Heart left ventricle (tissue), 16 donors: ENCODE results near the gene TTBK1. TPM values are rescaled to one million over a fixed set of nuclear protein-coding genes. Genes with fewer than 3 reads are reported as not detected.

Experiments used
- ATAC-seq, 4 donors: fragments of 200-7000 bp; cut with Tn5 transposase; one replicate each; pipeline ENCODE4 v1.9.1; 2020 to 2022; ENCODE audit warnings: moderate library complexity in 4 of 4, mild to moderate bottlenecking in 3 of 4, moderate number of reproducible peaks in 1 of 4
- DNase-seq, 5 donors: peaks; one replicate each; pipeline ENCODE4 v3.0.0-alpha.2; 2020
- H3K27ac ChIP-seq, 12 donors: fragments of 200-600 bp; sonication (generic) in 4 of 12; one replicate each; pipeline versions ENCODE4 v1.5.0 to v1.8.0; 2016 to 2022; ENCODE audit warnings: mild to moderate bottlenecking in 2 of 12
- H3K27me3 ChIP-seq, 9 donors: fragments of 200-600 bp; sonication (generic) in 2 of 9; one replicate each; pipeline versions ENCODE4 v1.5.1 to v1.8.0; 2016 to 2022; ENCODE audit warnings: mild to moderate bottlenecking in 3 of 9
- H3K36me3 ChIP-seq, 9 donors: fragments of 200-600 bp; sonication (generic) in 2 of 9; one replicate each; pipeline versions ENCODE4 v1.5.0 to v1.8.0; 2018 to 2022; ENCODE audit warnings: mild to moderate bottlenecking in 2 of 9
- H3K4me1 ChIP-seq, 12 donors: fragments of 200-600 bp; sonication (generic) in 4 of 12; one replicate each; pipeline versions ENCODE4 v1.5.0 to v1.8.0; 2016 to 2022; ENCODE audit warnings: mild to moderate bottlenecking in 3 of 12
- H3K4me3 ChIP-seq, 12 donors: fragments of 200-600 bp; sonication (generic) in 4 of 12; one replicate each; pipeline versions ENCODE4 v1.5.0 to v1.8.0; 2017 to 2022; ENCODE audit warnings: mild to moderate bottlenecking in 9 of 12, moderate library complexity in 4 of 12
- H3K9me3 ChIP-seq, 12 donors: fragments of 200-600 bp; sonication (generic) in 4 of 12; one replicate each; pipeline versions ENCODE4 v1.5.0 to v1.8.0; 2016 to 2022; ENCODE audit warnings: mild to moderate bottlenecking in 1 of 12
- POLR2A ChIP-seq, 2 donors: fragments of 450-650 bp; IDR thresholded peaks; one replicate each; pipeline ENCODE4 v1.6.1; 2017; ENCODE audit warnings: antibody characterized with exemption in 2 of 2, mild to moderate bottlenecking in 2 of 2, moderate library complexity in 2 of 2
- WGBS, 4 donors: extraction: QIAGEN DNeasy Blood & Tissue Kit in 2 of 4; methylation state at CpG; one replicate each; pipeline versions ENCODE4 v1.1.5 to v1.1.7; 2013 to 2018; 5-methylcytosine and 5-hydroxymethylcytosine counted together
- intact Hi-C, 10 donors: fragments of 100-400 bp; cut with DNase I; formaldehyde crosslinking; loops; one replicate each; pipeline versions ENCODE4 v1.11.1 to v1.14.2; 2022
- polyA plus RNA-seq, 2 donors: library from polyadenylated mRNA; stranded (reverse); fragments of 200-250 nt; gene quantifications; one replicate each; pipeline ENCODE4 v1.2.3, GENCODE V29; 2013
- total RNA-seq, 9 donors: library from RNA; depleted of rRNA in 2 of 9; stranded (reverse); fragments of >200 nt in 2 of 9; fragmentation: NEBNext Ultra II Directional in 3 of 9; extraction: Animal tissue kit (Norgen Biotek cat#: 25700) in 3 of 9; gene quantifications; one replicate each; pipeline versions ENCODE4 v1.1.0 to v1.2.4, GENCODE V29; 2016 to 2023
- TF ChIP-seq, protein P1 (sequence below), 12 donors: fragments of 200-600 bp; sonication (generic) in 4 of 12; IDR thresholded peaks; one replicate each; pipeline versions ENCODE4 v1.5.0 to v1.8.0; 2018 to 2022; ENCODE audit warnings: antibody characterized with exemption in 12 of 12, mild to moderate bottlenecking in 5 of 12
- donor health status: ischemic (EF 13 %, LVEDD 7.1; RV severe dilation, severe dysfunction).
- donor health status: healthy with polysubstance abuse.
- donor health status: DM: no; HTN: yes; CAD: no.
- donor health status: DM: no; HTN: no; CAD: no.
- donor health status: ischemic (EF 25% LVEDD 6.9; RV normal size, moderate dysfunction).
- donor health status: ischemic (EF 25% LVEDD 5.7; RV mildly dilated, moderate dysfunction).
- donor health status: healthy.
- donor health status: DM: yes; HTN: yes; CAD: no.
- donor health status: ischemic (EF 35%, LVEDD 5.7; RV mildly dilated, moderate dysfunction).
- donor health status: nonischemic (EF 11% LVEDD 7.7; RV severe dilation, severe dysfunction).
- donor health status: DM: yes; HTN: yes; CAD: no.
- donor health status: PGD.
- donor health status: ischemic (EF 29% LVEDD 5.4; RV normal size, mild dysfunction).
- donor health status: nonischemic (EF 23%, LVEDD 6.1; RV moderate dilation, normal function).

Gene TTBK1
- total and polyA plus RNA-seq, 11 donors: 0.04 to 0.52 (median 0.27) TPM

DNA sequence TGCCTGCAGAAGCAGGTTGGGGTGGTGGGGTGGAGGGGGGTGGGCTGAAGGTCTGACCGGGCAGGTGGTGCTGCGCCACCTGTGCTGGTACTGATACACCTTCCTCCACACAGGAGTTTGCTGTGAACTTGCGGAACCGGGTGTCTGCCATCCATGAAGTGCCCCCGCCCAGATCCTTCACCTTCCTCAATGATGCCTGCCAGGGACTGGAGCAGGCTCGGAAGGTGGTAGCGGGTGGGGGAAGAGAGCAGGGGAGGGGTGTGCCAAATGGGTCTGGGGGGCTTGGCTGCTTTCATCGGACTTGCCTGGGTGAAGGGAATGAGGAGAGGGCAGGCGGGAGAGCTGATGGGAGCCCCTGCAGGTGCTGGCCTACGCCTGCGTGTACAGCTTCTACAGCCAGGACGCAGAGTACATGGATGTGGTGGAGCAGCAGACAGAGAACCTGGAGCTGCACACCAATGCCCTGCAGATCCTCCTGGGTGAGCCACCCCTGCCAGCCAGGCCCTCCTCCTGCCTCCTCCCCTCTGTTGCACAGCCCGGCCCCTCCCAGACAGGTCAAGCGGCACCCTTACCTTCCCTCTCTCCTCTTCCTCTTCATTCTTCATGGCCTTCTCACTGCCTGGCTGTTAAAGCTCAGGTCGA lies 20.7 kb upstream of the TTBK1 start:
- no peak overlapping the region for H3K4me3 ChIP-seq
- intact Hi-C loops: no loop called here
- 88 to 96% (median 92%) methylated on average over 14 to 15 of the region's 15 CpGs for WGBS, 4 donors
- peaks cover 0 to 35% (median 21%) of the 10 kb centered on the region in 9 donors for H3K36me3 ChIP-seq
- H3K9me3 ChIP-seq: no peaks in the 10 kb centered on the region
- peaks cover 0 to 22% (median 0%) of the 10 kb centered on the region in 12 donors for H3K4me1 ChIP-seq
- no peaks in the 10 kb centered on the region for H3K27me3 ChIP-seq
- ATAC-seq (no peak), DNase-seq (peak in 2 of 5 donors; percentile 23 to 46)
- no peak for TF ChIP-seq POLR2A (IDR thresholded peaks at IDR 0.05)
- H3K27ac ChIP-seq: no peak overlapping the region

DNA sequence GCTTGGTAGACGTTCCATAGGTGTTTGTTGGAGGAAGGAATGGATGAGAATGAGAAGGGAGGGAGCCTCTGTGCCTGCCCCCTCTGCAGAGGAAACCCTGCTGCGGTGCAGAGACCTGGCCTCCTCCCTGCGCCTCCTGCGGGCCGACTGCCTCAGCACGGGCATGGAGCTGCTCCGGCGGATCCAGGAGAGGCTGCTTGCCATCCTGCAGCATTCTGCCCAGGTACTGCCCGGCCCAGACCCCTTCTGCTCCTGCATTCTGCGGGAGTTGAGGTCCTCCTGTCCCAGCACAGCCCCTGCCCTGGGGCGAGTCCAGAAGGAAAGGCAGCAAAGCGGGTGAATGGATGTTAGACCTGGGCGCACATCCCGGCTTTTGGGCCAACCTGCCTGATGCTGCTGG lies 20.1 kb upstream of the TTBK1 start:
- Histone ChIP-seq H3K36me3 (peaks cover 0 to 31% (median 18%) of the 10 kb centered on the region in 9 donors), H3K4me3 (no peak overlapping the region), H3K27ac (no peak overlapping the region), H3K27me3 (no peaks in the 10 kb centered on the region), H3K4me1 (peaks cover 0 to 29% (median 0%) of the 10 kb centered on the region in 12 donors), H3K9me3 (no peaks in the 10 kb centered on the region)
- TF ChIP-seq, protein P1, sequence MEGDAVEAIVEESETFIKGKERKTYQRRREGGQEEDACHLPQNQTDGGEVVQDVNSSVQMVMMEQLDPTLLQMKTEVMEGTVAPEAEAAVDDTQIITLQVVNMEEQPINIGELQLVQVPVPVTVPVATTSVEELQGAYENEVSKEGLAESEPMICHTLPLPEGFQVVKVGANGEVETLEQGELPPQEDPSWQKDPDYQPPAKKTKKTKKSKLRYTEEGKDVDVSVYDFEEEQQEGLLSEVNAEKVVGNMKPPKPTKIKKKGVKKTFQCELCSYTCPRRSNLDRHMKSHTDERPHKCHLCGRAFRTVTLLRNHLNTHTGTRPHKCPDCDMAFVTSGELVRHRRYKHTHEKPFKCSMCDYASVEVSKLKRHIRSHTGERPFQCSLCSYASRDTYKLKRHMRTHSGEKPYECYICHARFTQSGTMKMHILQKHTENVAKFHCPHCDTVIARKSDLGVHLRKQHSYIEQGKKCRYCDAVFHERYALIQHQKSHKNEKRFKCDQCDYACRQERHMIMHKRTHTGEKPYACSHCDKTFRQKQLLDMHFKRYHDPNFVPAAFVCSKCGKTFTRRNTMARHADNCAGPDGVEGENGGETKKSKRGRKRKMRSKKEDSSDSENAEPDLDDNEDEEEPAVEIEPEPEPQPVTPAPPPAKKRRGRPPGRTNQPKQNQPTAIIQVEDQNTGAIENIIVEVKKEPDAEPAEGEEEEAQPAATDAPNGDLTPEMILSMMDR (IDR thresholded peaks at IDR 0.05): no peak
- no peak for TF ChIP-seq POLR2A (IDR thresholded peaks at IDR 0.05)
- WGBS, 4 donors: 88 to 96% (median 91%) methylated on average over 8 to 14 of the region's 14 CpGs
- ATAC-seq: no peak
- intact Hi-C loops: no loop called here
- peak in 2 of 5 donors; percentile 18 to 61 for DNase-seq

DNA sequence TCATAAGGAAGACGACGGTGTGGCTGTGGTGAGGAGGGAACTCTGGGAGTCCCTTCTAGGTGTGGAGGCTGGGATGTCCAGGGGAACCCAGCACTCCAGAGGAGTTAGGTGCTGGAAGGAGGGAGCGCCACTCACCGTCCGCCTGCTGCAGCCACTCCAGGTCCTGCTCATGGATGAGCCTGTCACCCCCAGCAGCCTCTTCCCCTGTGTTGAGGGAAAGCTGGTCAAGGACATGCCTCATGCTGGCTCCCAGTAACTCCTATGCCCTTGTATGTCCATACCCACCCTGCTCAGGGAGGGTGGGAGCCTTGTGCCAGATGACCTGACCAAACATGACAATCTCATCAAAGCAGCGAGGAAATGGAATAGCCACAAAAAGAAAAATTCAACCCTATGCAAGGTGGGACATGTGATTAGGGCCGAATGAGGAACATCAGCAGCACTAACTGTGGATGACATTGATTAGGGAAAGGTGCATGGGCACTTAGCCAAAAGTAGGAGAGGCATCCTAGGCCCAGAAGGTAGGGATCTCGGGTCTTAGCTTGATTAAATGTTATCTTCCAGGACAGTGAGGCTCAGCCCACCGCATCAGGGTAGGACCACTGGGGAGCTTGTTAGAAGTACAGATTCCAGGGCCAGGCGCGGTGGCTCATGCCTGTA lies 17.0 kb upstream of the TTBK1 start:
- DNase-seq: peak in 1 of 5 donors; percentile 9
- intact Hi-C loops: loop anchor here in 1 of 10 donors (5.0 kb wide), 1 partner anchor 44 kb away; the partner anchor contains the start of gene CUL9
- no peak for ATAC-seq
- H3K27ac ChIP-seq: no peak overlapping the region
- H3K4me3 ChIP-seq: no peak overlapping the region
- TF ChIP-seq POLR2A (IDR thresholded peaks at IDR 0.05): no peak
- TF ChIP-seq, protein P1 (IDR thresholded peaks at IDR 0.05): no peak
- H3K27me3 ChIP-seq: no peaks in the 10 kb centered on the region
- 91 to 93% (median 93%) methylated on average over 11 of the region's 11 CpGs for WGBS, 4 donors
- peaks cover 0 to 20% (median 13%) of the 10 kb centered on the region in 9 donors for H3K36me3 ChIP-seq
- no peaks in the 10 kb centered on the region for H3K9me3 ChIP-seq
- H3K4me1 ChIP-seq: peaks cover 0 to 40% (median 0%) of the 10 kb centered on the region in 12 donors

DNA sequence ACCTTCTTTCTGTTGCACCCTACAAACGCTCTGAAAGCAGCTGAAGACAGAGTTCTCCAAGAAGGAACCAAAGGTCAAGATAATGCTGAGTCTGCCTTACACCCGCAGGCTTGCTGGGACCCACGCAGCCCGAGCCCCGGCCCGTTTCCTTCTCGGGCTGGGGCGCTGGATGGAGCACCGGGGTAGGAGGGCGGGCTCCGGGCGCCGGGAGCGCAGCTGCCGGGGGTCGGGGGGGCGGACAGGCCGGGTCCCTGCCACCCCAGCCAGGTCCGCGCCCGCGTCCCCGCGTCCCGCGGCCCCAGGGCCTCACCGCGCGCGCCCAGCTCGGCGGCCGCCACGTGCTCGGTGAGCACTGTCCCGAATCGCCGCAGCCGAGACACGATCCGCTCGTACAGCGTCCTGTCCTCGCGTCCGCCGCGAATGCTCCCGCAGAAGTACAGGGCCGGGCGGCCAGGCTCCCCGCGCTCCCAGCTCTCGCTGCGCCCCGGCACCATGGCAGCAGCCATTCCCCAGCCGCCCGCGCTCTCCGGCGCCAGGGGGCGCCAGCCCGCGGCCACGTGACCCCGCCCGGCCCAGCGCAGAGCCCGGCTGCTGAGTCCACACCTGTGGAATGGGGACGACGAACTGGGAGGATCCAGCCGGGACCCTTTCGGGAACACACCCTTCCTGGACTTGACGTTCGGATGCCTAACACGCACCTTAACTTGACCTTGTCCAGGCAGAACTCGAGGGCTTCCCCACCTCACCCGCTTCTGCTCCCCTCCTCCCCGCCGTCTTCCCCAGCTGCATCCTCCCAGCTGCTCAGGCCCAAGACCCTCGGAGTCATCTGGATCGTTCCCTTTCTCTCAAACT lies 14.1 kb upstream of the TTBK1 start, which contains the start of gene DNPH1:
DNPH1 (minus strand) TSS at position 531 of the 852 bp plus-strand sequence; CDS start at position 506, 25 bp downstream.
- WGBS, 4 donors: 2 to 8% (median 4%) methylated on average over 23 to 82 of the region's 82 CpGs

More for the DNA sequence above, 14.1 kb upstream of the TTBK1 start, which contains the start of gene DNPH1:
- Histone ChIP-seq H3K36me3 (peaks cover 0 to 6% (median under 1%) of the 10 kb centered on the region in 9 donors), H3K4me3 (peak within 1 kb of the TSS; percentile 39 to 79 (median 62)), H3K9me3 (no peaks in the 10 kb centered on the region), H3K4me1 (peaks cover 0 to 34% (median 0%) of the 10 kb centered on the region in 12 donors), H3K27me3 (no peaks in the 10 kb centered on the region), H3K27ac (peak within 1 kb of the TSS in 8 of 12 donors; percentile 17 to 83 (median 53))
- ATAC-seq: peak; percentile 63 to 97 (median 92)
- peak; percentile 73 to 89 (median 80) for DNase-seq
- intact Hi-C loops: loop anchor here in 1 of 10 donors (5.0 kb wide), 1 partner anchor 47 kb away; the partner anchor contains the start of gene CUL9
- peak in 1 of 2 donors; percentile 38 for TF ChIP-seq POLR2A (IDR thresholded peaks at IDR 0.05)
- TF ChIP-seq, protein P1 (IDR thresholded peaks at IDR 0.05): peak; percentile 76 to 97 (median 91)
